NOMO-1 treated with dmso at 0.1 percent for 144 hours (cell line): Measurements from ENCODE around the gene CLCN3.
"Not testable (repeated sequence)": the region's sequence is repeated elsewhere in the genome, so short reads cannot be mapped to it uniquely, and the experiment has no call there.

Experiments used
- DNase-seq: peaks from one replicate; lab custom pipeline; 2025; ENCODE audit not compliant: unreplicated experiment; lab: John Stamatoyannopoulos, UW

The CLCN3 gene

GRCh38 chr4:169617306-169617705 lies 3.1 kb upstream of the CLCN3 start:
- no peak for DNase-seq

DNA sequence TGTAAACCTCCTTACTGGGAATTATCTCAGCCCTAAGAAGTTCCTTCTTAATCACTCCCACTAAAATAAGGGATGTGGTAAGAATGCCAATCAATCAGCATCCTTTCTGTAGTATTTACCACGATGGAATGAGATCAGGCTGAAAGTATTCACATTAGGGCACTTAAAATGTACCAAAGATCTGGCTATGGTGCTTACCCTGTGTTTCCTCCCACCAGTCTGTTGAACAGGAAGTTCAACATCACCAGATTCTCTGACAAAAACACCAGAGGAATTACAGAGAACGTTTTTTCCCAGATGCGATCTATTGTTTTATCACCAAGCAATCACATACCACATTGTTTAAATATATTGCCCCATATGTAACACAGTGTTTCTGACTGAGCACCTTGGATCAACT lies 2.1 kb upstream of the CLCN3 start:
- no peak for DNase-seq

- no peak for DNase-seq
Observed at GRCh38 chr4:169618986-169619385, 1.4 kb upstream of the CLCN3 start.

- DNase-seq: no peak
Observed at GRCh38 chr4:169619518-169619957, 840 bp upstream of the CLCN3 start.

- DNase-seq: no peak
Observed at GRCh38 chr4:169620880-169621248, 486 bp downstream of the CLCN3 start.

GRCh38 chr4:169621731-169622492 lies 1.5 kb downstream of the CLCN3 start:
- no peak for DNase-seq

- DNase-seq: no peak
Observed at GRCh38 chr4:169622566-169622965, 2.2 kb downstream of the CLCN3 start.

- DNase-seq: not testable (repeated sequence)
Observed at GRCh38 chr4:169624012-169624411, 3.6 kb downstream of the CLCN3 start.

DNA sequence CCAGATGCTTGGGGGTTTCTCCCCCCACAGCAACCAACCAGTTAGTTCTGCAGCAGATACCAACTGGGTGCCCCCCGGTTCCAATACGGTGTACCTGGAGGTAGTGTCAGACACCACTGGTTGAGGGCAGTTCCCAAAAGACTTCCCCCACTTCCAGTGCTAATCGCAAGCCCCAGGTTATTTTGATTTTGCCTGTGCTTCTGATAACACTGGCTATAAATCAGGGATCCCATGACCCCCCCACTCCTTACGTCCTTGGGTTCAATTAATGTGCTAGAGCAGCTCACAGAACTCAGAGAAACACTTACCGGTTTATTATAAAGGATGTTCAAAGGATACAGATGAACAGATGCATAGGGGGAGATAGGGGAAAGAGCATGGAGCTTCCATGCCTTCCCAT lies 5.5 kb downstream of the CLCN3 start:
- no peak for DNase-seq

DNA sequence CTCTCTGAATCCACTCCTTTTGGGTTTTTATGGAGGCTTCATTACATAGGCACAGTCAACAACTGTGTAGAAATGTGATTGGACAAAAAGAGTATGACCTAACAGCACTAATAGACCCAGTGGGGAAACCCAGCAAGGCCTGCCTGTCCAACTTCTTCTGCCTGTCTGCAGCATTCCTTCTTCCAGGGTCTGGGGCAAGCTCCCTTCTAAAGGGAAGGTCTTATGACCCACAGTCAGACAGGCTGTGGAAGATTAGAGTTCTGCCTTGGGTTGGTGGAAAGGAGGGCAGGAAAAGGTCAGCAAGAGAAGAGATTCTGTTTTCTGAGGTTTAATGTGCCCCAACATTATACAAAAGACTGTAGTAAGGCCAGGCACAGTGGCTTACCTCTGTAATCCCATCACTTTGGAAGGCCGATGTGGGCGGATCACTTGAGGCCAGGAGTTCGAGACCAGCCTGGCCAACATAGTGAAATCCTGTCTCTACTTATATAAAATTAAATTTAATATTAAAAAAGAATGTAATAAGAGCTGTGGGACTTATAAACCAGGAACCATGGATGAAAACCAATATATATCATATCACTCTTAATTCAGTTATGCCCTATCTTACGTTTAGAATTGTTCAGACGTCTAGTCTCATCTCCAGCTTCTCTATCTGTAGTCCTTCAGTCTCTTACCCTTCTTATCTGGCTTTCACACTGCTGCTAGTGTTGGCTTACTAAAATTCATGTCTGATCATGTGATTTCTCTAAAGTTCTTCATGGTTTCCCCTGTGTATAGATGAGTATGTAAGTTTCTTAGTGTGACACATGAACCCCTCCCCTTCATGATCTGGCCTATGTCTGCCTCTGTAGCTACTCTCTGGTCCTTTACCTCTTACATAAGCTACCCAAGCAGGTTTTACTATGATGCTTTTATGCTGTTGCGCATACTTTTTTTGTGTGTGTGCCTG lies 6.2 kb downstream of the CLCN3 start:
- no peak for DNase-seq

GRCh38 chr4:169627307-169627706 lies 6.9 kb downstream of the CLCN3 start:
- no peak for DNase-seq

DNA sequence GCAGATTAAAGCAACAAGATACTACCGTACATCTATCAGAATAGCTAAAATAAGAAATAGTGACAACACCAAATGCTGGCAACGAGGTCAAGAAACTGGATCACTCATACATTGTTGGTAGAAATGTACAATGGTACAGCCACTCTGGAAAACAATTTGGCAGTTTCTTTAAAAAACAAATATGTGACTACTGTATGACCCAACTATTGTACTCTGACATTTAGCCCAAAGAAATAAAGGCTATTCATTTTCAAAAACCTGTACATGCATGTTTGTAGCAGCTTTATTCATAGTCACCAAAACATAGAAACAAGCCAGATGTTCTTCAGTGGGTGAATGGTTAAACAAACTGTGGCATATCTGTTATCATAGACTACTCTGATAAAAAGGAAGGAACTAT lies 8.2 kb downstream of the CLCN3 start:
- no peak for DNase-seq

- no peak for DNase-seq
Observed at GRCh38 chr4:169630069-169630468, 9.7 kb downstream of the CLCN3 start.

DNA sequence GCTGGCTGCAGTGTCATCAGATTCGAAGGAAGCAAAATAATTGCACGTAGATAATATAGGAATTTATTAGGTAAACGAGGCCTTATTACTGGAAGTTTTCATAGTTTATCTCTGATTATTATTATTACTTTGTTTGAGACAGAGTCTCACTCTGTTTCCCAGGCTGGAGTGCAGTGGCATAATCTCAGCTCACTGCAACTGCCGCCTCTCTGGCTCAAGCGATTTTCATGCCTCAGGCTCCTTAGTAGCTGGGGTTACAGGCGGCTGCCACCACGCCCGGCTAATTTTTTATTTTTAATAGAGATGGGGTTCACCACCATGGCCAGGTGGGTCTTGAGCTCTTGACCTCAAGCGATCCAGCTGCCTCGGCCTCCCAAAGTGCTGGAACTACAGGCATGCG lies 12.5 kb downstream of the CLCN3 start:
- DNase-seq: no peak

- DNase-seq: no peak
Observed at GRCh38 chr4:169634975-169635374, 14.6 kb downstream of the CLCN3 start.

- DNase-seq: no peak
Observed at GRCh38 chr4:169640261-169640870, 20.0 kb downstream of the CLCN3 start.

DNA sequence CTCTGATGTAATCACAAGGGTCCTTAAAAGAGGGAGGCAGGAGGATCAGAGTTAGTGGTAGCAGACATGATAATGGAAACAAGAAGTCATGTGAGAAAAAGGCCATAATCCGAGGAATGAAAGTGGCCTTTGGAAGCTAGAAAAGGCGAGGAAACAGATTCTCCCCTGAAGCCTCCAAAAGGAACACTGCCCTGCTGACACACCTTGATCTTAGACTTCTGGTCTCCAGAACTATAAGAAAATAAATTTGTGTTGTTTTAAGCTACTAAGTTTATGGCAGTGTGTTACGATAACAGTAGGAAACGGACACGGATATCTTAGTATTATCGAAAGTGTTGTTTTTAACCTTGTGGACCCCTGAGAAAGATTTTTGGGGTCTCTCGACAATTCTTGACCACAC lies 24.4 kb downstream of the CLCN3 start:
- no peak for DNase-seq

DNA sequence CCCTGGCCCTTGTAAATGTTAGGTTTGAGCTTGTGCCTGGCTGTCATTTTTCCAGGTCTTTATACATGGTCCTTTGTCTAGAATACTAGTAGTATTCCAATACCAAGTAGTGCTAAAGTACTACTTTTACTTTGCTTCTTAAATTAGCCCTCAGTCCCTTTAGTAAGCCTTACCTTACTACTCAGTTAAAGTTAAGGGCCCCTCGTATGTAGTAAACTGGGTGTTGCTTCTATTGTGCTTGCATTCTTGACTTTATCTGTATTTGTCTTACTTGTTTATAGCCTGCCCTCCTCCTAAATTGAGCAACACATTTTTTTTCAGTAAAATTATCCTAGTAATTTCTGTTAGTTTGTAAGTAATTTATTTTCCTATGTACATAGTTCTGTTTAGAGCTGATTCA lies 25.2 kb downstream of the CLCN3 start:
- DNase-seq: no peak

DNA sequence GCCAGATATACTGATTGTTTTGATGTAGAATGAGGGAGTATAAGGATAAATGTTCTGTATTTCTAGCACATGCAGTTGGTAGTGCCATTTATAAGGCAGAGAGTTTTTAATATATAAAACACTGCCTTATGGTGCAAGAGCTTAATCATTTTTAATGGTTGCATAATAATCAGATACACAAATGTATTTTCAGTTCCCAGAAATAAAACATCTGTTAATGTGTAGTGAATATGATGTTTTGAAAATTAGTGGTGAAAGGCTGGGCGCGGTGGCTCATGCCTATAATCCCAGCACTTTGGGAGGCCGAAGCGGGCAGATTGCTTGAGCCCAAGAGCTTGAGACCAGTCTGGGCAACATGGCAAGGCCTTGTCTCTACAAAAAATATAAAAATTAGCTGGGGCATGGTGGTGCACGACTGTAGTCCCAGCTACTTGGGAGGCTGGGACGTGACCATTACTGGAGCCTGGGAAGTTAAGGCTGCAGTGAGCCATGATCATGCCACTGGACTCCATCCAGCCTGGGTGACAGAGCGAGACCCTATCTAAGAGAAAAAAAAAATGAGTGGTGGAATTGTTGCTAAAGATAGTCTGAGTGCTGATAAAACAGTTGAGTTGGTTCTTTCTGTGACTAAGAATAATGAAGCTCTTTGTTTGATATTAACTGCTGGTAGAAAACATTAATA lies 29.3 kb downstream of the CLCN3 start:
- no peak for DNase-seq

DNA sequence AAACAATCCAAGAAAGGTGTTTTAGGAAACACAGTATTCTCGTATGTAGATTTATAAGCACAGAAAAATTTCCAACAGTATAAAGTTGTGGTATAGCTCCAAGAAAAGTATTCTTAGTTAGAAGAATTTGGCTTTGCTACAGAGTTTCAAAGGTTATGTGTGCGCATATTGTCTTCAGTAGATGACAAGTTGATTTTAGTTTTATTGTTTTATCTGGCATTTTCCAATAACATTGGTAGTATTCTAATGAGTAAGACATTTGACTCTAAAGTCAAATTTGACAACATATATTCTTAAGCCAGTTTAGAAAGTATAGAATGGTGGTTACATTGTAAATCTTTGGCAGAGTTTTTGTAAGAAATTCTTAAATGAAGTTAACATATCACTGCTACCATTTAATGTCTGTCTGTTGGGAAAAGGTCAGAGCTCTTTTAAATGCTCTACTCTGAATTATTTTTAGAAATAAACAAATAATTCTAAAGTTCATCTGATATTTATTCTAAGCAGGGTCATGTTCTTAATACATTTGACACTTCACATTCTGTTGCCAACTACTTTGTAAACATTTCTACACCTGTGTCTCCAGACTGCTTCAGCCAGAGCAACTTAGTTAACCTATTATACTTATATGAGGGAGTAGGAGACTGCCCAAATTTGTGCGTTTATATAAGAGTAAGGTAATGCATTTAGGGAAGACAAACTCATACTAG lies 30.0 kb downstream of the CLCN3 start:
- DNase-seq: no peak

DNA sequence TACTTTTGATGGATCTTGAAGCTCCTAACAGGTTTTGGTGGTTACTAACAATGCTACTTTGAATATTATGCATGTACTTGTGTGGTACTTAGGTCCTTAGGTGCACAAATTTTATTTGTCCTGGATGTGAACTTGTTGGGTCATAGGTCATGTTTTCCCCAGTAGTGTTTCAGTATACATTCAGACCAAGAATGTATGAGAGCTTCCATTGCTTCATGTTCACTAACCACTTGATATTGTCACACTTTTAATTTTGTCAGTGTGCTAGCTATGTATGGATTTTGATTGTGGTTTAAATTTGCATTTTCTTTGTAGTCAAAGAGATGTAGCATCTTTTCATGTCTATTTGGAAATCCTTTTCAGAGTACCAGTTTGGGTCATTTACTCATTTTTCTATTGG lies 32.2 kb downstream of the CLCN3 start:
- no peak for DNase-seq
